Heart left ventricle (tissue), 13 donors: ENCODE measurements around the gene ANO2.

ENCODE experiments used
- POLR2A ChIP-seq, 2 donors: fragments of 450-650 bp; IDR thresholded peaks; one replicate each; pipeline ENCODE4 v1.6.1; 2017; ENCODE audit warnings: antibody characterized with exemption in 2 of 2, mild to moderate bottlenecking in 2 of 2, moderate library complexity in 2 of 2
- TF ChIP-seq, protein P1 (sequence below), 12 donors: fragments of 200-600 bp; sonication (generic) in 4 of 12; IDR thresholded peaks; one replicate each; pipeline versions ENCODE4 v1.5.0 to v1.8.0; 2018 to 2022; ENCODE audit warnings: antibody characterized with exemption in 12 of 12, mild to moderate bottlenecking in 5 of 12
- donor health status: ischemic (EF 13 %, LVEDD 7.1; RV severe dilation, severe dysfunction).
- donor health status: DM: no; HTN: yes; CAD: no.
- donor health status: DM: no; HTN: no; CAD: no.
- donor health status: ischemic (EF 25% LVEDD 6.9; RV normal size, moderate dysfunction).
- donor health status: ischemic (EF 25% LVEDD 5.7; RV mildly dilated, moderate dysfunction).
- donor health status: ischemic (EF 35%, LVEDD 5.7; RV mildly dilated, moderate dysfunction).
- donor health status: nonischemic (EF 11% LVEDD 7.7; RV severe dilation, severe dysfunction).
- donor health status: DM: yes; HTN: yes; CAD: no.
- donor health status: PGD.
- donor health status: ischemic (EF 29% LVEDD 5.4; RV normal size, mild dysfunction).
- donor health status: nonischemic (EF 23%, LVEDD 6.1; RV moderate dilation, normal function).

DNA sequence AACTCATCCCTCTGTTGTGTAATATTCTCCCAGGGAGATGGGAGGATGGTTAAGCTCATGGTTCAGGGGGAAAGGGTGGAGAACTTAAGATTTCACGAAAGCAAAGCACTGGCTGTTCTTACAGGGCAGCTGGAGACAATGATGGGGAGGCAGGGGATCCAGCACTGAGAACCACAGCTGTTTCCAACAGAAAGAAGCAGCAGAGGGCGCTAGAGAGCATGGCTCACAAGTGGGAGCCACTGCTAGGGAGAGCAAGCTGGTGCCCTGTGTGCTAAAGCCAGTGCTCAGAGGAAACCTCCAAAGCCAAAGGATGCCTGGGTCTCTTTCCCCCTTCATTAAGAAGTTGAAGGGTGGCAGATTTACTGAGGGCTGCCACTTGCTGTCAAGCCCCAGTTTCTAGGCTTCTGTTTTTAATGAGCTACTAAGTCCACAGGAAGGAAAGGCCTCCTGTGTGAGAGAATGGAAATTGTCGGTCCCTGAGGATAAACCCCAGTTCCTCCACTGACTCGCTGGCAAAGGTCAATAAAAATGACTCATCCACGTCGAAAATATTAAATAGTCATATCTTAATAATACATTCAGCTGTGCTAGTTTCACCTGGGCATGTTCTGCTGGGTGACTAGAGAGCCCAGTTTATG, 199.7 kb downstream of the ANO2 start:
- TF ChIP-seq, protein P1, sequence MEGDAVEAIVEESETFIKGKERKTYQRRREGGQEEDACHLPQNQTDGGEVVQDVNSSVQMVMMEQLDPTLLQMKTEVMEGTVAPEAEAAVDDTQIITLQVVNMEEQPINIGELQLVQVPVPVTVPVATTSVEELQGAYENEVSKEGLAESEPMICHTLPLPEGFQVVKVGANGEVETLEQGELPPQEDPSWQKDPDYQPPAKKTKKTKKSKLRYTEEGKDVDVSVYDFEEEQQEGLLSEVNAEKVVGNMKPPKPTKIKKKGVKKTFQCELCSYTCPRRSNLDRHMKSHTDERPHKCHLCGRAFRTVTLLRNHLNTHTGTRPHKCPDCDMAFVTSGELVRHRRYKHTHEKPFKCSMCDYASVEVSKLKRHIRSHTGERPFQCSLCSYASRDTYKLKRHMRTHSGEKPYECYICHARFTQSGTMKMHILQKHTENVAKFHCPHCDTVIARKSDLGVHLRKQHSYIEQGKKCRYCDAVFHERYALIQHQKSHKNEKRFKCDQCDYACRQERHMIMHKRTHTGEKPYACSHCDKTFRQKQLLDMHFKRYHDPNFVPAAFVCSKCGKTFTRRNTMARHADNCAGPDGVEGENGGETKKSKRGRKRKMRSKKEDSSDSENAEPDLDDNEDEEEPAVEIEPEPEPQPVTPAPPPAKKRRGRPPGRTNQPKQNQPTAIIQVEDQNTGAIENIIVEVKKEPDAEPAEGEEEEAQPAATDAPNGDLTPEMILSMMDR (IDR thresholded peaks at IDR 0.05), result peak; percentile 71 to 91 (median 80)
- TF ChIP-seq POLR2A (IDR thresholded peaks at IDR 0.05), result no peak
